A549 (cell line): ENCODE results near the gene SYTL2. TPM values are rescaled to one million over a fixed set of nuclear protein-coding genes. Genes with fewer than 3 reads are reported as not detected.
"Not testable (repeated sequence)": the region's sequence is repeated elsewhere in the genome, so short reads cannot be mapped to it uniquely, and the experiment has no call there.

Experiments used
- ATAC-seq, 2 experiments: fragments of 200-7000 bp in 1 of 2; fragments of >200 bp in 1 of 2; cut with Nextera tagmentation in 1 of 2; cut with Tn5 transposase in 1 of 2; 3 replicates each; pipeline versions ENCODE4 v1.8.0 to v1.9.1; 2018 to 2020; ENCODE audit warnings: mild to moderate bottlenecking in 1 of 2, moderate library complexity in 1 of 2
- CTCF ChIA-PET: fragments of 300-600 bp; sonication (Branson Sonifier 250); formaldehyde crosslinking; extraction: SDS; loops from one replicate; lab custom pipeline; 2021; ENCODE audit warnings: antibody characterized with exemption, inconsistent platforms; lab: Yijun Ruan, JAX
- POLR2A ChIA-PET: fragments of 350-600 bp; formaldehyde crosslinking; extraction: SDS; loops from one replicate; lab custom pipeline; 2021; ENCODE audit warnings: antibody characterized with exemption, inconsistent platforms; lab: Yijun Ruan, JAX
- DNase-seq, 2 experiments: peaks; one replicate each; pipeline versions ENCODE4 v3.0.0 to v3.0.0-alpha.2; 2011 to 2016; ENCODE audit warnings: low read depth in 1 of 2, low spot score in 1 of 2
- FAIRE-seq: peaks from 2 replicates; lab custom pipeline; 2011; peaks lifted over from hg19 to GRCh38; lab: Jason Lieb, UNC
- H3K27ac ChIP-seq, 2 experiments: fragments of >200 bp; sonication (Bioruptor Twin); formaldehyde crosslinking; 3 replicates each; pipeline ENCODE4 v1.5.1; 2016 to 2017
- H3K4me1 ChIP-seq: fragments of >200 bp; sonication (Bioruptor Twin); formaldehyde crosslinking; 3 replicates; pipeline ENCODE4 v1.6.1; 2016
- H3K4me2 ChIP-seq: fragments of >200 bp; sonication (Bioruptor Twin); formaldehyde crosslinking; 3 replicates; pipeline ENCODE4 v1.6.1; 2016
- H3K4me3 ChIP-seq: fragments of >200 bp; sonication (Bioruptor Twin); formaldehyde crosslinking; 3 replicates; pipeline ENCODE4 v1.5.1; 2016
- H3K9me3 ChIP-seq: fragments of >200 bp; sonication (Bioruptor Twin); formaldehyde crosslinking; 3 replicates; pipeline ENCODE4 v1.6.1; 2016
- CBX2 ChIP-seq: fragments of 200-600 bp; sonication (generic); IDR thresholded peaks from 2 replicates; pipeline ENCODE4 v1.6.1; 2016; ENCODE audit warnings: low read depth, mild to moderate bottlenecking, borderline replicate concordance
- CBX8 ChIP-seq: fragments of 200-600 bp; sonication (generic); IDR thresholded peaks from 2 replicates; pipeline ENCODE4 v1.6.1; 2016
- CHD2 ChIP-seq: fragments of 150-350 bp; IDR thresholded peaks from 2 replicates; pipeline ENCODE4 v1.6.1; 2014; ENCODE audit warnings: low read length; ENCODE audit not compliant: partially characterized antibody
- HDAC2 ChIP-seq: fragments of 200-600 bp; sonication (generic); IDR thresholded peaks from 2 replicates; pipeline ENCODE4 v1.6.1; 2016
- HEYL ChIP-seq: fragments of 250-450 bp; sonication (Bioruptor Pico); IDR thresholded peaks from 2 replicates; pipeline ENCODE4 v1.8.0; 2021; ENCODE audit warnings: mild to moderate bottlenecking, moderate library complexity
- JUN ChIP-seq, 2 experiments: fragments of >200 bp; sonication (Bioruptor Twin); formaldehyde crosslinking; IDR thresholded peaks; 2 replicates in 1 of 2; 3 replicates in 1 of 2; pipeline ENCODE4 v1.6.1; 2016 to 2017
- JUNB ChIP-seq: fragments of >200 bp; sonication (Bioruptor Twin); formaldehyde crosslinking; IDR thresholded peaks from 2 replicates; pipeline ENCODE4 v1.6.1; 2016
- KDM5A ChIP-seq: fragments of 200-600 bp; sonication (generic); IDR thresholded peaks from 2 replicates; pipeline ENCODE4 v1.6.1; 2016; ENCODE audit warnings: antibody characterized with exemption, mild to moderate bottlenecking
- MYC ChIP-seq: IDR thresholded peaks from 2 replicates; pipeline ENCODE4 v1.6.1; 2012; ENCODE audit warnings: mild to moderate bottlenecking, inconsistent platforms, low read length, improper control_type of control experiment, borderline replicate concordance
- NR3C1 ChIP-seq: fragments of >200 bp; sonication (Bioruptor Twin); formaldehyde crosslinking; IDR thresholded peaks from 3 replicates; pipeline ENCODE4 v1.6.1; 2017
- PHF8 ChIP-seq: fragments of 200-600 bp; sonication (generic); IDR thresholded peaks from 2 replicates; pipeline ENCODE4 v1.6.1; 2016; ENCODE audit warnings: low read depth, mild to moderate bottlenecking, antibody characterized with exemption, moderate library complexity, borderline replicate concordance
- POLR2A ChIP-seq: IDR thresholded peaks from 2 replicates; pipeline ENCODE4 v1.6.1; 2012; ENCODE audit warnings: mild to moderate bottlenecking, low read length
- POLR2AphosphoS2 ChIP-seq: conservative IDR thresholded peaks from 2 replicates; pipeline ENCODE4 v1.6.1; 2012; ENCODE audit warnings: low read length, improper control_type of control experiment, inconsistent platforms
- RARB ChIP-seq: fragments of 250-450 bp; sonication (Bioruptor Pico); IDR thresholded peaks from 2 replicates; pipeline ENCODE4 v1.8.0; 2021; ENCODE audit warnings: mild to moderate bottlenecking, moderate library complexity
- RCOR1 ChIP-seq: fragments of 150-350 bp; IDR thresholded peaks from 2 replicates; pipeline ENCODE4 v1.6.1; 2014; ENCODE audit warnings: antibody characterized with exemption, low read length, low read depth
- RFX5 ChIP-seq: fragments of 450-650 bp; IDR thresholded peaks from 2 replicates; pipeline ENCODE4 v1.7.1; 2014; ENCODE audit warnings: antibody characterized with exemption, mild to moderate bottlenecking, moderate library complexity
- RNF2 ChIP-seq: fragments of 200-600 bp; sonication (generic); IDR thresholded peaks from 2 replicates; pipeline ENCODE4 v1.6.1; 2016; ENCODE audit warnings: low read depth, mild to moderate bottlenecking, antibody characterized with exemption, moderate library complexity, borderline replicate concordance
- SMC3 ChIP-seq: fragments of >200 bp; sonication (Bioruptor Twin); formaldehyde crosslinking; IDR thresholded peaks from 3 replicates; pipeline ENCODE4 v1.6.1; 2018; ENCODE audit warnings: inconsistent platforms
- SREBF2 ChIP-seq: fragments of 450-650 bp; IDR thresholded peaks from 2 replicates; pipeline ENCODE4 v1.6.1; 2014; ENCODE audit warnings: mild to moderate bottlenecking, moderate library complexity
- ZNF302 ChIP-seq: fragments of 250-450 bp; sonication (Bioruptor Pico); IDR thresholded peaks from 2 replicates; pipeline ENCODE4 v1.9.0; 2021; ENCODE audit warnings: inconsistent platforms, mild to moderate bottlenecking, moderate library complexity
- ZSCAN20 ChIP-seq: fragments of 250-450 bp; sonication (Bioruptor Pico); IDR thresholded peaks from 2 replicates; pipeline ENCODE4 v1.8.0; 2022; ENCODE audit warnings: mild to moderate bottlenecking, moderate library complexity
- WGBS: methylation state at CpG from one replicate; pipeline ENCODE4 v1.1.6; 2017; ENCODE audit errors: missing lambda C conversion rate; 5-methylcytosine and 5-hydroxymethylcytosine counted together
- polyA plus RNA-seq, 4 experiments: library from polyadenylated mRNA; depleted of rRNA in 3 of 4; stranded (reverse); fragments of >200 nt; fragmentation: RNase III in 1 of 4; extraction: RNeasy Plus Mini Kit Qiagen cat#74134 plus additional on column Dnase treatment in 1 of 4; gene quantifications; 2 replicates in 3 of 4; 3 replicates in 1 of 4; pipeline ENCODE4 v1.2.3, GENCODE V29; 2011 to 2017
- TF ChIP-seq, protein P1 (sequence below): fragments of 150-350 bp; IDR thresholded peaks from 2 replicates; pipeline ENCODE4 v1.6.1; 2014; ENCODE audit warnings: low read depth, mild to moderate bottlenecking, low read length
- TF ChIP-seq, protein P2 (sequence below): fragments of 250-450 bp; sonication (Bioruptor Pico); IDR thresholded peaks from 2 replicates; pipeline ENCODE4 v1.5.0; 2021; ENCODE audit warnings: mild to moderate bottlenecking, moderate library complexity, borderline replicate concordance
- TF ChIP-seq, protein P3 (sequence below): fragments of 250-450 bp; sonication (Bioruptor Pico); IDR thresholded peaks from 2 replicates; pipeline ENCODE4 v1.5.0; 2020; ENCODE audit warnings: low read depth, mild to moderate bottlenecking, moderate library complexity
- TF ChIP-seq, protein P4 (sequence below): IDR thresholded peaks from 2 replicates; pipeline ENCODE4 v1.6.1; 2012
- TF ChIP-seq, protein P5 (sequence below): fragments of 450-650 bp; IDR thresholded peaks from 2 replicates; pipeline ENCODE4 v1.6.1; 2014; ENCODE audit warnings: antibody characterized with exemption

SYTL2 gene
- polyA plus RNA-seq, 2 of the 4 experiments (the other 2 are of a cell fraction), result 11.6 to 34.2 TPM

DNA sequence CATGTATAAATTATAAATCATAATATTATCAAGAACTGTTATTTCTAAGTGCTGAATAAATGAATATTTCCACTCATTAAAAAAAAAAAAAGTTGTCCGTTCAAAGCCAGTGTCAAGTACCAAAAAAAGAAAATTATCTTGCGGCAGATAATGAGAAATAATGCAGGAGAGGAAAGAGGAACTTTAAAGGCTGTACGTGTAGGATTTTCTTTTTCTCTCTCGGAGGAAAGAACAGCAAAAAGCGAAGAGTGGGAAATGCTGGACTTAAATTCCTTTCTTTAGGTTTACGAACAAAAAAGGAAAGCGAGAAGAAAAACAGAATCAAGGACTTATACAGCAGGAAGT is 43.2 kb upstream of the SYTL2 start:
- H3K4me2 ChIP-seq, result peak overlapping the region; percentile 76
- WGBS, result 57% methylated on average over 7 of the region's 7 CpGs
- POLR2A ChIA-PET, result interaction anchor here (0.7 to 1.3 kb wide), 6 partner anchors 216 to 945 kb away, joined by 3 to 6 read pairs (median 4); no protein-coding TSS in a partner anchor
- CTCF ChIA-PET, result interaction anchor here (0.5 to 2.5 kb wide), 66 partner anchors 8 to 967 kb away, joined by 3 to 47 read pairs (median 4); partner anchors contain the start of genes HIKESHI and PICALM
- ATAC-seq, result no peak
- TF ChIP-seq MYC (no peak), CBX8 (no peak), ZNF302 (CRISPR knock-in tag) (no peak), CHD2 (no peak), CBX2 (no peak), RFX5 (no peak), JUN (IDR thresholded peaks at IDR 0.05) (no peak), RCOR1 (no peak), POLR2A (no peak)
- TF ChIP-seq, protein P1, sequence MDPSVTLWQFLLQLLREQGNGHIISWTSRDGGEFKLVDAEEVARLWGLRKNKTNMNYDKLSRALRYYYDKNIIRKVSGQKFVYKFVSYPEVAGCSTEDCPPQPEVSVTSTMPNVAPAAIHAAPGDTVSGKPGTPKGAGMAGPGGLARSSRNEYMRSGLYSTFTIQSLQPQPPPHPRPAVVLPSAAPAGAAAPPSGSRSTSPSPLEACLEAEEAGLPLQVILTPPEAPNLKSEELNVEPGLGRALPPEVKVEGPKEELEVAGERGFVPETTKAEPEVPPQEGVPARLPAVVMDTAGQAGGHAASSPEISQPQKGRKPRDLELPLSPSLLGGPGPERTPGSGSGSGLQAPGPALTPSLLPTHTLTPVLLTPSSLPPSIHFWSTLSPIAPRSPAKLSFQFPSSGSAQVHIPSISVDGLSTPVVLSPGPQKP, result no peak
- TF ChIP-seq, protein P2, sequence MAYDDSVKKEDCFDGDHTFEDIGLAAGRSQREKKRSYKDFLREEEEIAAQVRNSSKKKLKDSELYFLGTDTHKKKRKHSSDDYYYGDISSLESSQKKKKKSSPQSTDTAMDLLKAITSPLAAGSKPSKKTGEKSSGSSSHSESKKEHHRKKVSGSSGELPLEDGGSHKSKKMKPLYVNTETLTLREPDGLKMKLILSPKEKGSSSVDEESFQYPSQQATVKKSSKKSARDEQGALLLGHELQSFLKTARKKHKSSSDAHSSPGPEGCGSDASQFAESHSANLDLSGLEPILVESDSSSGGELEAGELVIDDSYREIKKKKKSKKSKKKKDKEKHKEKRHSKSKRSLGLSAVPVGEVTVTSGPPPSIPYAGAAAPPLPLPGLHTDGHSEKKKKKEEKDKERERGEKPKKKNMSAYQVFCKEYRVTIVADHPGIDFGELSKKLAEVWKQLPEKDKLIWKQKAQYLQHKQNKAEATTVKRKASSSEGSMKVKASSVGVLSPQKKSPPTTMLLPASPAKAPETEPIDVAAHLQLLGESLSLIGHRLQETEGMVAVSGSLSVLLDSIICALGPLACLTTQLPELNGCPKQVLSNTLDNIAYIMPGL (CRISPR knock-in tag), result no peak
- TF ChIP-seq, all 56 proteins: peak for 0
- no peaks in the 10 kb centered on the region for H3K9me3 ChIP-seq
- DNase-seq, result no peak
- FAIRE-seq, result no peak
- peaks cover 7% of the 10 kb centered on the region for H3K4me1 ChIP-seq
- peak overlapping the region; percentile 71 to 95 for H3K27ac ChIP-seq
- H3K4me3 ChIP-seq, result peak overlapping the region; percentile 37

DNA sequence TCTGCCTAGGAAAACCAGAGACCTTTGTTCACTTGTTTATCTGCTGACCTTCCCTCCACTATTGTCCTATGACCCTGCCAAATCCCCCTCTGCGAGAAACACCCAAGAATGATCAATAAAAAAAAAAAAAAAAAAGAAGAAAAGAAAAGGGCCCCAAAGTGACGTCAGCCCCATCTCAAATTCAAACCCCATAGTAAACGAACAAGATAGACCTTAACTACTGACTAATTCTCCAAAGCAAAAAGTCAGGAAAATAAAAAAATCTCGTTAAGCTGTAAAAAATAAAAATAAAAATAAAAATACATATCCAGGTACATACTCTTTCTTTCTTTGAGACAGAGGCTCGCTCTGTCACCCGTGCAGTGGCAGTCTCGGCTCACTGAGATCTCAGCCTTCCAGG is 42.6 kb upstream of the SYTL2 start:
- POLR2A ChIA-PET, FAIRE-seq, H3K27ac ChIP-seq, H3K4me1 ChIP-seq, H3K4me3 ChIP-seq, ATAC-seq, H3K9me3 ChIP-seq, DNase-seq: not testable (repeated sequence)
- CTCF ChIA-PET, result interaction anchor here (1.9 to 2.2 kb wide), 4 partner anchors 10 to 436 kb away, joined by 10 to 25 read pairs (median 24); no protein-coding TSS in a partner anchor
- H3K4me2 ChIP-seq, result 0 out of 3 replicates have a peak overlapping the region, but pooled peaks have one; percentile 76
- WGBS, result 96% methylated on average over 6 of the region's 7 CpGs

DNA sequence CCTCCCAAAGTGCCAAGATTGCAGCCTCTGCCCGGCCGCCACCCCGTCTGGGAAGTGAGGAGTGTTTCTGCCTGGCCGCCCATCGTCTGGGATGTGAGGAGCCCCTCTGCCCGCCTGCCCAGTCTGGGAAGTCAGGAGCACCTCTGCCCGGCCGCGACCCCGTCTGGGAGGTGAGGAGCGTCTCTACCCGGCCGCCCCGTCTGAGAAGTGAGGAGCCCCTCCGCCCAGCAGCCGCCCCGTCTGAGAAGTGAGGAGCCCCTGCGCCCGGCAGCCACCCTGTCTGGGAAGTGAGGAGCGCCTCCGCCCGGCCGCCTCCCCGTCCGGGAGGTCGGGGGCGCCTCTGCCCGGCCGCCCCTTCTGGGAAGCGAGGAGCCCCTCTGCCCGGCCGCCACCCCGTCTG is 41.8 kb upstream of the SYTL2 start:
- 95% methylated on average over 29 of the region's 33 CpGs for WGBS
- POLR2A ChIA-PET, H3K9me3 ChIP-seq, H3K4me3 ChIP-seq, DNase-seq, H3K4me2 ChIP-seq, CTCF ChIA-PET, H3K4me1 ChIP-seq, FAIRE-seq, ATAC-seq, H3K27ac ChIP-seq: not testable (repeated sequence)

DNA sequence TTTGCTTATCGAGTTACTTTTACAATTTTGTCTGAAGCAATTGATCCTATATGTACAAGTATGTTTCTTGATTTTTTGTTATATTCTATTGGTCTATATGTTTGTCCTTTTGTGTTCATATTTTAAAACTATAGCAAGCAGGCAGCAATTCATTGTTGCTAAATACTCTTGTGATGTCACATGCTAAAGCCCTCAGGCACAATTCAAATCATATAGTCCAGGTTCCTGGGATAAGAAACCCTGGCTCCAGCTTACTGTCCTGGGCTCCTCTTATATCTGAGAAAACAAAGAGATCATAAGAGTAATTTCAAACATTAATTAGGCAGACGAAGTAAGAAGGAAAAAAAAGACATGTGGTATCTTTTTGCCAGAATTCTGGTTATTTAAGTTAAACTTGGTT is 37.6 kb upstream of the SYTL2 start:
- CTCF ChIA-PET, result no interaction called here
- 70% methylated on average over 2 of the region's 2 CpGs for WGBS
- DNase-seq (no peak), ATAC-seq (no peak), FAIRE-seq (no peak)
- H3K27ac ChIP-seq, result no peak overlapping the region
- POLR2A ChIA-PET, result no interaction called here
- no peak overlapping the region for H3K4me3 ChIP-seq
- H3K9me3 ChIP-seq, result peaks cover 25% of the 10 kb centered on the region
- peaks cover 18% of the 10 kb centered on the region for H3K4me1 ChIP-seq
- no peak overlapping the region for H3K4me2 ChIP-seq
- TF ChIP-seq POLR2AphosphoS2 (no peak), HEYL (CRISPR knock-in tag) (no peak), POLR2A (no peak), RNF2 (no peak), ZNF302 (CRISPR knock-in tag) (no peak), JUN (IDR thresholded peaks at IDR 0.05) (no peak), CHD2 (no peak), JUNB (no peak), PHF8 (no peak), ZSCAN20 (no peak), KDM5A (no peak), SREBF2 (no peak), SMC3 (no peak), HDAC2 (no peak), NR3C1 (no peak), RARB (no peak)
- TF ChIP-seq, protein P3, sequence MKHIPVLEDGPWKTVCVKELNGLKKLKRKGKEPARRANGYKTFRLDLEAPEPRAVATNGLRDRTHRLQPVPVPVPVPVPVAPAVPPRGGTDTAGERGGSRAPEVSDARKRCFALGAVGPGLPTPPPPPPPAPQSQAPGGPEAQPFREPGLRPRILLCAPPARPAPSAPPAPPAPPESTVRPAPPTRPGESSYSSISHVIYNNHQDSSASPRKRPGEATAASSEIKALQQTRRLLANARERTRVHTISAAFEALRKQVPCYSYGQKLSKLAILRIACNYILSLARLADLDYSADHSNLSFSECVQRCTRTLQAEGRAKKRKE, result no peak
- TF ChIP-seq, protein P4, sequence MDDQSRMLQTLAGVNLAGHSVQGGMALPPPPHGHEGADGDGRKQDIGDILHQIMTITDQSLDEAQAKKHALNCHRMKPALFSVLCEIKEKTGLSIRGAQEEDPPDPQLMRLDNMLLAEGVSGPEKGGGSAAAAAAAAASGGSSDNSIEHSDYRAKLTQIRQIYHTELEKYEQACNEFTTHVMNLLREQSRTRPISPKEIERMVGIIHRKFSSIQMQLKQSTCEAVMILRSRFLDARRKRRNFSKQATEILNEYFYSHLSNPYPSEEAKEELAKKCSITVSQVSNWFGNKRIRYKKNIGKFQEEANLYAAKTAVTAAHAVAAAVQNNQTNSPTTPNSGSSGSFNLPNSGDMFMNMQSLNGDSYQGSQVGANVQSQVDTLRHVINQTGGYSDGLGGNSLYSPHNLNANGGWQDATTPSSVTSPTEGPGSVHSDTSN, result no peak
- TF ChIP-seq, protein P5, sequence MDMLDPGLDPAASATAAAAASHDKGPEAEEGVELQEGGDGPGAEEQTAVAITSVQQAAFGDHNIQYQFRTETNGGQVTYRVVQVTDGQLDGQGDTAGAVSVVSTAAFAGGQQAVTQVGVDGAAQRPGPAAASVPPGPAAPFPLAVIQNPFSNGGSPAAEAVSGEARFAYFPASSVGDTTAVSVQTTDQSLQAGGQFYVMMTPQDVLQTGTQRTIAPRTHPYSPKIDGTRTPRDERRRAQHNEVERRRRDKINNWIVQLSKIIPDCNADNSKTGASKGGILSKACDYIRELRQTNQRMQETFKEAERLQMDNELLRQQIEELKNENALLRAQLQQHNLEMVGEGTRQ, result no peak
